Measurements from ENCODE around the gene BACH1. TPM values are rescaled to one million over a fixed set of nuclear protein-coding genes. Genes with fewer than 3 reads are reported as not detected.
A peak's percentile ranks its signal among the peaks of the same experiment; 100 is the strongest.

The BACH1 gene
- total and polyA plus RNA-seq, 2 donors (not counting 1 experiment from before 2014, with no cell fraction given): 10.1 to 221 TPM

GRCh38 chr21:29299046-29299915 is 559 bp downstream of the BACH1 start:
- Mint-ChIP-seq H3K4me3 (peak overlapping the region; percentile 97), H3K27ac (peak overlapping the region; percentile 97), H3K9me3 (ENCODE audit: insufficient read depth) (peaks cover 2% of the 10 kb centered on the region), H3K4me1 (peaks cover 67% of the 10 kb centered on the region), H3K27me3 (no peaks in the 10 kb centered on the region)
- Histone ChIP-seq H3K4me3 (ENCODE audit: control extremely low read depth in 1 of 5, extremely low read depth in 1 of 5, insufficient read depth in 1 of 5, low read depth in 2 of 5, low read length in 4 of 5) (peak overlapping the region; percentile 69 to 99 (median 73)), H3K9ac (ENCODE audit: low read length) (peak overlapping the region; percentile 86), H3K79me2 (ENCODE audit: control insufficient read depth, insufficient read depth, low read length) (peaks cover 52% of the 10 kb centered on the region), H3K9me3 (ENCODE audit: control extremely low read depth in 1 of 3, control insufficient read depth in 2 of 3, insufficient read depth in 1 of 3, low read length in 2 of 3) (peaks cover 0 to 13% (median 4%) of the 10 kb centered on the region in 3 donors), H3K36me3 (replicated peaks in 1 of 2; ENCODE audit: control extremely low read depth in 1 of 2, control insufficient read depth in 1 of 2, extremely low read depth in 1 of 2, insufficient read depth in 2 of 2, low read length in 1 of 2) (no peaks in the 10 kb centered on the region), H3K4me2 (replicated peaks; ENCODE audit: low read depth, low read length, poor library complexity, severe bottlenecking) (peak overlapping the region; percentile 87), H2AFZ (ENCODE audit: insufficient read depth, low read depth, low read length, poor library complexity, severe bottlenecking) (no peak overlapping the region), H3K4me1 (ENCODE audit: control insufficient read depth in 2 of 2, insufficient read depth in 2 of 2, low read length in 2 of 2) (peaks cover 54 to 57% of the 10 kb centered on the region in 2 donors), H3K27ac (ENCODE audit: low read length in 2 of 2) (peak overlapping the region; percentile 87 to 89), H4K20me1 (ENCODE audit: control insufficient read depth, insufficient read depth, low read length, poor library complexity, severe bottlenecking) (peaks cover 8% of the 10 kb centered on the region), H3K27me3 (replicated peaks in 1 of 4; ENCODE audit: control extremely low read depth in 1 of 4, control insufficient read depth in 3 of 4, insufficient read depth in 4 of 4, low read length in 3 of 4) (no peaks in the 10 kb centered on the region)
- POLR2A ChIA-PET: interaction anchor here (0.7 to 2.3 kb wide), 8 partner anchors 12 to 280 kb away, joined by 3 to 5 read pairs (median 4); partner anchors contain the start of genes RWDD2B and USP16
- intact Hi-C loops (cut with micrococcal nuclease): no loop called here
- CTCF ChIA-PET: interaction anchor here (0.6 to 4.9 kb wide), 19 partner anchors 10 to 225 kb away, joined by 3 to 37 read pairs (median 5); partner anchors contain the start of gene CCT8
- TF ChIP-seq, protein P1, sequence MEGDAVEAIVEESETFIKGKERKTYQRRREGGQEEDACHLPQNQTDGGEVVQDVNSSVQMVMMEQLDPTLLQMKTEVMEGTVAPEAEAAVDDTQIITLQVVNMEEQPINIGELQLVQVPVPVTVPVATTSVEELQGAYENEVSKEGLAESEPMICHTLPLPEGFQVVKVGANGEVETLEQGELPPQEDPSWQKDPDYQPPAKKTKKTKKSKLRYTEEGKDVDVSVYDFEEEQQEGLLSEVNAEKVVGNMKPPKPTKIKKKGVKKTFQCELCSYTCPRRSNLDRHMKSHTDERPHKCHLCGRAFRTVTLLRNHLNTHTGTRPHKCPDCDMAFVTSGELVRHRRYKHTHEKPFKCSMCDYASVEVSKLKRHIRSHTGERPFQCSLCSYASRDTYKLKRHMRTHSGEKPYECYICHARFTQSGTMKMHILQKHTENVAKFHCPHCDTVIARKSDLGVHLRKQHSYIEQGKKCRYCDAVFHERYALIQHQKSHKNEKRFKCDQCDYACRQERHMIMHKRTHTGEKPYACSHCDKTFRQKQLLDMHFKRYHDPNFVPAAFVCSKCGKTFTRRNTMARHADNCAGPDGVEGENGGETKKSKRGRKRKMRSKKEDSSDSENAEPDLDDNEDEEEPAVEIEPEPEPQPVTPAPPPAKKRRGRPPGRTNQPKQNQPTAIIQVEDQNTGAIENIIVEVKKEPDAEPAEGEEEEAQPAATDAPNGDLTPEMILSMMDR (IDR thresholded peaks at IDR 0.05): no peak
- TF ChIP-seq EZH2 (IDR thresholded peaks at IDR 0.05; ENCODE audit: borderline replicate concordance, insufficient read depth, low read depth, low read length, poor library complexity, severe bottlenecking): no peak
- under 1% methylated on average over 75 of the region's 75 CpGs for WGBS (ENCODE audit: insufficient coverage)
- peak; percentile 26 for ATAC-seq (ENCODE audit: low read depth)
- peak; percentile 74 for DNase-seq

Data from B cell (primary cell).